Measurements from ENCODE around the gene TANK. TPM values are rescaled to one million over a fixed set of nuclear protein-coding genes. Genes with fewer than 3 reads are reported as not detected.

Gene TANK
- total and polyA plus RNA-seq, 8 donors: 12.2 to 140 (median 46.1) TPM

GRCh38 chr2:161135951-161136593, 24.2 kb upstream of the TANK start:
- Histone ChIP-seq H3K36me3 (no peaks in the 10 kb centered on the region), H3K27me3 (no peaks in the 10 kb centered on the region), H3K9me3 (no peaks in the 10 kb centered on the region), H3K27ac (peak overlapping the region in 4 of 5 donors; percentile 39 to 81 (median 72)), H3K4me1 (peaks cover 7 to 54% (median 28%) of the 10 kb centered on the region in 4 donors), H3K4me3 (no peak overlapping the region)
- WGBS, 5 donors: 34 to 50% (median 40%) methylated on average over 4 of the region's 4 CpGs
- no peak for DNase-seq
- no peak for TF ChIP-seq POLR2AphosphoS5 (IDR thresholded peaks at IDR 0.05)
- no peak for TF ChIP-seq POLR2A (IDR thresholded peaks at IDR 0.05)
- no peak for TF ChIP-seq CTCF (IDR thresholded peaks at IDR 0.05)
- no peak for TF ChIP-seq EP300 (IDR thresholded peaks at IDR 0.05)
- intact Hi-C loops (cut with DNase I; ENCODE audit: low total_unique reads): no loop called here

GRCh38 chr2:161136696-161137324, 23.4 kb upstream of the TANK start:
- peak in 1 of 2 donors; percentile 71 for DNase-seq
- TF ChIP-seq POLR2A (IDR thresholded peaks at IDR 0.05): no peak
- TF ChIP-seq POLR2AphosphoS5 (IDR thresholded peaks at IDR 0.05): peak in 1 of 3 donors; percentile 55
- Histone ChIP-seq H3K9me3 (no peaks in the 10 kb centered on the region), H3K36me3 (no peaks in the 10 kb centered on the region), H3K4me3 (peak overlapping the region; percentile 11 to 35 (median 20)), H3K4me1 (peaks cover 7 to 54% (median 28%) of the 10 kb centered on the region in 4 donors), H3K27me3 (no peaks in the 10 kb centered on the region), H3K27ac (peak overlapping the region in 4 of 5 donors; percentile 39 to 81 (median 72))
- WGBS, 5 donors: 40 to 45% (median 42%) methylated on average over 4 of the region's 4 CpGs
- intact Hi-C loops (cut with DNase I; ENCODE audit: low total_unique reads): no loop called here

DNA sequence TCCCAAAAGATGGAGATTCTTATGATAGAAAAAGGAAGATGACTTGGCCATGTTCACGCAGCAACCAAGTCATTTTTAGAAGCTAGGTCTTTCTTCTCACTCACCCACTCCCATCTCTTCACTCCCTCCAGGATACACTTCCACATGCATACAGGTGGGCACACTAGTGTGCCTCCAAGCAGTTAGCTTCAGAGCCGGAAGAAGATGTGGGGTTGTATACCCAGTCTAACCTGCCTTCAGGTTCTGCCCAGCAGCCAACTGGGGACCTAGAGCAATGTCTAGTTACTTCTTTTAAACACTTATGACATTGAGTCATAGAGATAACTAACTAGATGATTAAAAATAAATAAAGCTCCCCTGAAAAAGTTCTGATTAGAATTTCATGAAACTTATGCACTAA, 21.8 kb upstream of the TANK start:
- Histone ChIP-seq H3K27ac (peak overlapping the region in 2 of 5 donors; percentile 75 to 81), H3K4me3 (peak overlapping the region in 2 of 4 donors; percentile 18 to 35), H3K4me1 (peaks cover 7 to 54% (median 28%) of the 10 kb centered on the region in 4 donors), H3K9me3 (no peaks in the 10 kb centered on the region), H3K27me3 (no peaks in the 10 kb centered on the region), H3K36me3 (no peaks in the 10 kb centered on the region)
- no peak for DNase-seq
- TF ChIP-seq POLR2A (IDR thresholded peaks at IDR 0.05): no peak
- TF ChIP-seq CTCF (IDR thresholded peaks at IDR 0.05): no peak
- TF ChIP-seq EP300 (IDR thresholded peaks at IDR 0.05): no peak
- no peak for TF ChIP-seq POLR2AphosphoS5 (IDR thresholded peaks at IDR 0.05)
- WGBS, 5 donors: 69 to 80% (median 77%) methylated on average over 2 of the region's 2 CpGs
- intact Hi-C loops (cut with DNase I; ENCODE audit: low total_unique reads): no loop called here

DNA sequence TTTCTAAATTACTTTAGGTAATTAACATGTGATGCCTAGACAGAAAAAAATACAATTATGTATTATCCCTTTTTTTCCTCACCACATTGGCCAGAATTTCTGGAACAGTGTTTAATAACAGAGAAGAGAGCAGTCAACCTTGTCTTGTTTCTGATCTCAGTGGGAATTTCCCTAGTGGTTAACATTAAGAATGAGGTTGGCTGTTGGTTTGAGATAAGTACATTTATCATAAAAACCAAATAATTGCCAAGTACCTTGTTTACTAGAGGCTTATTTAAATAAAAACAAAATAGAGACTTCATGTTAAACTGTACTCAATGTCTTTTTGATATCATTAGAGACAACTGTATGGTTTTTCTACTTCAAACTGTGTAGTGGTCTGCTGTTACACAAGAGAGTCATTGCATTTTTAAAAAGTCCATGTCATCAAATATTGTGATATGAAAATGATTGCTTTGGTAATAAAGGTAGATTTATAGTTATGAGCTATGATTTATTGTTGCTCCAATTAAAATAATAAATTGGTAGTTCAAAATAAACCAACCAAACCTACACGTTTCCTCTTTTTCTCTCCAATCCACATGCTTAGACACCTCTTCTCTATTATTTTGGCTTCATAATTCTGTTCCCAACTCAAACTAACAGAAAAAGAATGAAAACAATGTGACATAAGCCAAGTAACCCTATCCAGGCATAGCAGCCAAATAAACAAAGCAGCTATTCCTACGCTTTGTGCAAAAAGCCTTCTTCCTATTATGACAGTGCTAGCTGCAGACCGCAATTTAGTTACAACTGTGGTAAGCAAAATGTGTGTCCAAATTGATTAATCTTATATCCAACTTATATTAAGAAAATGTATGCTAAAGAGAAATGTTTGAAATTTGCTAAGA, 20.9 kb upstream of the TANK start:
- Histone ChIP-seq H3K27ac (peak overlapping the region in 3 of 5 donors; percentile 43 to 81 (median 75)), H3K9me3 (no peaks in the 10 kb centered on the region), H3K4me1 (peaks cover 7 to 53% (median 28%) of the 10 kb centered on the region in 4 donors), H3K27me3 (no peaks in the 10 kb centered on the region), H3K4me3 (peak overlapping the region in 2 of 4 donors; percentile 18 to 35), H3K36me3 (no peaks in the 10 kb centered on the region)
- WGBS, 5 donors: 44 to 70% (median 59%) methylated on average over 3 of the region's 3 CpGs
- DNase-seq: peak in 1 of 2 donors; percentile 24
- intact Hi-C loops (cut with DNase I; ENCODE audit: low total_unique reads): no loop called here
- TF ChIP-seq POLR2AphosphoS5 (IDR thresholded peaks at IDR 0.05) (peak in 1 of 3 donors; percentile 28), EP300 (IDR thresholded peaks at IDR 0.05) (no peak), POLR2A (IDR thresholded peaks at IDR 0.05) (no peak), CTCF (IDR thresholded peaks at IDR 0.05) (peak in 1 of 7 experiments; percentile 8)

Data from stomach (tissue), 9 donors.